GM18868 (cell line): ENCODE data around the gene ZAP70.
"Not testable (repeated sequence)": the region's sequence is repeated elsewhere in the genome, so short reads cannot be mapped to it uniquely, and the experiment has no call there.

ENCODE experiments used
- ATAC-seq: cut with Tn5 transposase; IDR thresholded peaks from one replicate; pipeline ENCODE4 v1.9.1; 2021; ENCODE audit warnings: mild to moderate bottlenecking, moderate library complexity; ENCODE audit not compliant: unreplicated experiment

Gene ZAP70

GRCh38 chr2:97697252-97698235 lies 15.8 kb upstream of the ZAP70 start:
- peak; percentile 55 for ATAC-seq

DNA sequence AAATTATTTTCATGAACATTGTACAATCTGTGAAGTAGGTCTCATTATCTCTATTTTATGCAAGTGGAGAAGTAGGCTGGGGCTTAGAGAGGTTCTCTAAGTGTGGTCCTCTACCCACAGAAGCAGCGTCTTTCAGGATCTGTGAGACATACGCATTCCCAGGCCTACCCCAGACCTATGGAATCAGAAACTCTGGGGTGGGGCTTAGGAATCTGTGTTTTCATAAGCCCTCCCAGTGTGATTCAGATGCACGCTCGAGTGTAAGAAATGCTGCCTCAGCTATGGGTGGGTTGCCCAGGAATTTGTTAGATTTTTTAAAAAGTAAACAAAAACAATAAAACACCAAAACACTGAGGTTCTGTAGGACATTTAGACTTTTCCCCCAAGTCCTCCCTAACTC lies 14.8 kb upstream of the ZAP70 start:
- ATAC-seq: no peak

DNA sequence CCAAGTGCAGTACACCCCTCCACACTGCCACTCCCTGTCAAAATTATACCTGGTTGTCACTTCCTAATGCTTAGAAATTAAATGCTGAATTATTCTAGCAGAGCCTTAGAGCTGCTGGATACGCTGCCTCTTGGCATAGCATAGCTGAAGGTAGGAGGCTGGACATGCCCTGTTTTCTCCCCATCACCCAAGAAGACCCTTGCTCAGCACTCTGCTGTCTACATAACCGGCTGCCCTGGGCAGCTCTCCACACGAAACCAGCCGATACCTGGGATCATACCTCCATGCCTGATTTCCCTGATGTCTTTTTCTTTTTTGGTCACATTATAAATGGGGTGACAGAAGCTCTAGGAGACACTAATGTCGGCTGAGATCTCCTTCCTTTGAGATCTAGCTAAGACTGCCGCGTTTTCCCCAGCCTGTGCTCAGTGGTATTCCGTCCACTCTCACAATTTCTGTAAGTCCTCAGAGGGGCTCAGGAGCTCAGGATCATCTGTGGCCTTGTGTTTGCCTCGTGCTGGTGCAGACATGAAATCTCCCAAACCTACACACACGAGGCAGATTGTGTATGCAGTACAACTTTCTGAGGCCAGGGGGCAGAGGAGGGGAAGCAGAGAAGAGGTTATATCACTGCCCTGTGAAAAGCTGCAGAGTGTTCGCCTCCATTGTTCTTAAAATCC lies 13.5 kb upstream of the ZAP70 start:
- ATAC-seq: no peak

DNA sequence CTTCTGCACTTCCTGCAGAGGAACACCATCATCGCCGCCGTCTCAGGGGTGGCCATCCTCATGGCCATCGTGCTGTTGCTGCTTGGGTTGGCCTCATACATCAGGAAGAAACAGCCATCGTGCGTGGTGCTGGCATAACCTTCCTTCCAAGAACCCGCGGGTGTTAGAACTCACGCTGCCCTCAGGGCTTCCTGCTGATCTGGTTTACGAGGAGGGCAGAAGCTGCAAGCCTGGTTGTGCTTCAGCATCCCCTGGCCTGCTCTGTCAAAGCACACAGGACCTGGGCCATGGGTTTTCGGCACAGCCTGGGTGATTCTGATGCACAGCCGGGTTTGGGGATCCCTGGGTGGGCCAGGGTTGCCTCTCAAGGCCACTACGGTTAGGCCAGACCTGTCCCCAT lies 12.2 kb upstream of the ZAP70 start:
- ATAC-seq: no peak

DNA sequence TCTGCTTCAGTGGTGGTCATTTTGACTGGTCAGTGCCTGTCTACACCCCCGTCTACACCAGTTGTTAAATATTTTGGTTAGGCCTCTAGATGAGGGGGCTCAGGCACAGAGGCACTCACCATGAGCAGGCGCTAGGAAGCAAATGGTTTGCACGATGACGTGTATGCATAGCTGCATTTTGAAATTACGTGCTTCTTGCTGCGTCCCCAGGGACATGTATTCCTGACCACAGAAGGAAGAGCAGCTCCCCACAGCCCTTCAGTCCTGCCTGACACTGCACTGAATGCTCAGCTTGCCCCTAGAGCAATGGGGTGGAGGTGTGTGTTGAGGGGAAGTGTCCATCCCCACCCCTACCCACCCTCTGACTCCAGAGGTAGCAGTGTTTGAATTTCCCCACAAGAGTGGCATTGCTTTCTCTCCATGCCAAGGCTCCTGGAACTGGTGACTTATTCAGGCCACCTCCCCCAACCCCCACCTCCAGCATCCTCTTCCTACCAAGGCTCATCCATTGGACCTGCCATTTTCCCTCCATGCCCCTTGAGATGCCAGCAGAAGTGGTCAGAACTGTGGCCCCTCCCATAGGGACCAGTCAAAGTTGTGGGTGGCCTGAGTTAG lies 11.4 kb upstream of the ZAP70 start:
- no peak for ATAC-seq

GRCh38 chr2:97702731-97703470 lies 10.5 kb upstream of the ZAP70 start:
- ATAC-seq: no peak

GRCh38 chr2:97703741-97704140 lies 9.6 kb upstream of the ZAP70 start:
- no peak for ATAC-seq

DNA sequence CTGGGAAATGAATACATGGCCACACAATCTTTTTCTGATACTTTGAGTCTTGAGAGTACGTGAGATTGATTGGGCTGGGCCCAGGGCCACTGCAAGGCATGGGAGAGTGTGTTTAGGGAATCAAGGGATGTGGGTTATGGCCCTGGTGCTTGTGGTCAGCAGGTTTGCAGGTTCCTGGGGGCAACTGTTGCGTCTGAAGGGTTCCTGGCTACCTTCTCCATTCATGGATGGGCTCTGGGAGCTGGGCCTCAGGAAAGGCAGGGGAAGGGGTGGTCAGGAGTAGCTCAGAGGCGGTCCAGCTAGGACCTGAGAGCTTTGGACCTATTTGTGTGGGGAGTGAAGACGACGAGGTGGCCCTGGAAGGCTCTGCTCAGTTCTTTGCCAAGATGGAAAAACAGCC lies 8.4 kb upstream of the ZAP70 start:
- ATAC-seq: no peak

GRCh38 chr2:97706112-97706511 lies 7.3 kb upstream of the ZAP70 start:
- no peak for ATAC-seq

- no peak for ATAC-seq
Measured at GRCh38 chr2:97706708-97707345, 6.5 kb upstream of the ZAP70 start.

DNA sequence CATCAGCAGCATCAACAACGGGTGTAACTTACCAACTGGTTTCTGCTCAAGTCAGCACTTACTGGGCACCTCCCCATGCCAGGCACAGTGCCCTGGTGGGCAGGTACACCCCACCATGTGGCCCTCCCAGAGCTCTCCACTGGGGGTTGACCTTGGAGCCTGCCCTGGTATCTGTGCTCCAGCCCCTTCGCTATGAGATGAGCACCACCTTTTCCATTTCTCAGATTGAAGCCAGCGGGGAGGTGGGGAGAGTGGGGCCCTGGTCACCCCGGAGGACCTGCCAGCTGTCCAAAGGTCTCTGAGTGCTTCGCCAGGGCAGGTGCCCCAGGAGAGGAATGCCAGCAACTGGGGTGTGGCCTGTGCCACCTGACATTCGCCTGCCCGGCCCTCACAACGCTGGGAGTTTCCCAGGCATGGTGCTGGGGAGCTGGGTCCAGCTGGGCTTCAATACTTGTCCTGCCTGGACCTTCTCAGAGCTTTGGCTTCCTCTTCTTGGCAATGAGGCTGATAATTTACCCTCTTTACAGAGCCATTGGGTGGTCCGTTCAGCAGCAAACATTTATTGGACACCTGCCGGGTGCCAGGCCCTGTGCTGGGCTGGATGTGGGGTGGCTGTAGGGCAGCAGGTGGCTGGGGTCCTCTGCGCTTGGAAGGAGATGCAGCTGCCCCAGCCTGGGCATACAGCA lies 5.9 kb upstream of the ZAP70 start:
- no peak for ATAC-seq

DNA sequence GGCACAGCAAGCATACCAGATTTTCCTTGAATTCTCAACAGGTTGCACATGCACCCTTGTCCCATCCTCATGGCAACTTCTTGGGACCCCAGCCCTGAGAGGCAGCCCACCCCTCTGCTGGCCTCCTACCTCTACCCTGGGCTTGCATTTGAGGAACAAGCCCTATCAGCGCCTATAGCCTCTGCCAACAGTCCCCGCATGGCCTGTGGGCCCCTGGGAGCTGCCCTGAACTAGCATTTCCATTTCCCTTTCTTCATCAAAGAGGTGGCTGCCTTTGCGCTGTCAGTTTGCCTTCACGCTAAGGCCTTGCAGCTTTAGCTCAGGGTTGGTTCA lies 5.4 kb upstream of the ZAP70 start:
- ATAC-seq: no peak

DNA sequence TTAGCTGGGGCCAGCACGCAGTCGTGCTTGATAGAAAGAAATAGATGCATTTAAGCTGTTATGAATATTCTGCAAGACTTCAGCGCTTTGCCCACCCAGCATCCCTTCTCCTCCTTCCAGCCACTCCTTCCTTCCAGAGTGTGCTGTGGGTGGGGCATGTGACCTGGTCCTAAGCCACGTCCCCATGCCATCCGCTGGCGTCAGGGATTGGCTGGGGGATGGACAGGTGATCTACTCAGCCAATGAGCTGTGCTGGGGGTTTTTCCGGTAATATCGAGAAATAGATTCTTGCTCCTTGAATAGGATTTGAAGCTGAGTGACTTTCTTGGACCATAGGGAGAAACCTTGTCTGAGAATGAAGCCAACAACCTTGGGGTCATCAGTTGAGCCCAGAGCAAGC lies 4.8 kb upstream of the ZAP70 start:
- no peak for ATAC-seq

DNA sequence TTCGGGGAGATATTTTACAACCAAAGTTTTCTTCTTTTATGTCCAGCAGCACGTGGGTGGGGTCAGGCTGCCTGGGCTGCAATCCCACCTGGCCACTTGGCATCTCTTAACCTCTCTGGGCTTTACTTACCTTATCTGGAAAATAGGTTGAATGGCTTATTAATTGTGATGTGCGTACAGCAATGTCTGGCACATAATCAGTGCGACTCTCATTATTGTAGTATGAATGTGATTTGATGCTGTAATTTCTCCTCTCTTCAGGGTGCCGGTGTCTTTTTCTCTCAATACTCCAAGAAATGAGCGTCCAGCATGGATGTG lies 2.0 kb upstream of the ZAP70 start:
- no peak for ATAC-seq

DNA sequence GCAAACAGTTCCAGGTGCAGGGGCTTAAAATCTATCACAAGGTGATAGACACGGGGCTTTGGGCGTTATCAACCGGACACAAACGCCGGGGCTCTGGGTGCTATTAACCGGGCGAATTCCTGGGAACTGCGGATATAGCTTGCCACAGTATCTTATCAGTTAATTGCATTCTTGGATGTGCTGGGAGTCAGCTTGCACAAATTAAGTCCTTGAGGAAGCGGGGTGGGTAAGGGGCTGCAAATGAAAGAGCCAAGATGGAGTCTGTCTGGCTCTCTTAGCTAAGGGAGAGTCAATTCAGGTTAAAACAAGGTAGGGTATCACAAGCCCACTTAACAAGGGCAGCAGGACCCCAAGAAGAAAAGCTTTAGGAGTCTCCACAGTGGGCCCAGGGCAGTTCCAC lies 1.2 kb upstream of the ZAP70 start:
- not testable (repeated sequence) for ATAC-seq

GRCh38 chr2:97712693-97713295 lies 582 bp upstream of the ZAP70 start:
- ATAC-seq: no peak

- ATAC-seq: no peak
Measured at GRCh38 chr2:97714084-97714949, 941 bp downstream of the ZAP70 start.

DNA sequence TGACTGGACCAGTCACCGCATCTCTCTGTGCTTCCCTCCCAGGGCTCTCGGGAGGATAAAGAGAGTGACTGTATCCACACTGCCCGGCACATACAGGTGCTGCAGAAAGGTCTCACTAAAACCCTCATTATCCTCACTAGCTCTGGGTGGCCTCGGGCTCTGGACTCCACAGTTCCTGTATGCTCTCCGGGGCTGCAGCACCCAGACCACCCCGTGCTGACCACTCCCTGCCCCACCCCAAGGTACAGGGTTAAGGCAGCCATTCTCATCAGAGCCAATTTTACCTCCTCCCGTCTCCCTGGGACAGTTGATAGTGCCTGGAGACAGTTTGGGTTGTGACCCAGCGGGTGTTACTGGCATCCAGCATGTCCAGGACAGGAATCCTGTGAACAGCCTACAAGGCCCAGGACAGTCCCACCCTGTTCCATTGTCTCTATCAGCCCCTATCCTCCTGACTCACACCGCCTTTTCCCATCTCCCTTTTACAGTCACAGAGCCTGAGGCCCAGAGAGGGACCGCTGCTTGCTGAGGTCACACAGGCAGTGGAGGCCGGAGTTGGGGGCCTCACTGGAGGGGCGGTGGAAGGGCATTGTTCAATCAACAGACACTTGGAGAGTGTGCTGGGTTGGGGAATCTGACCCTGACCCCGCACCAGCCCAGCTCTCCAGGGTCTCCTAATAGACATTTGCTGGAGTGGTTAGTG lies 1.7 kb downstream of the ZAP70 start:
- no peak for ATAC-seq
